Activated T-helper 1 cell treated with Interleukin-2 at 50 U/mL for 16 hours (primary cell): ENCODE data around the gene ERC1.
"Not testable (repeated sequence)": the region's sequence is repeated elsewhere in the genome, so short reads cannot be mapped to it uniquely, and the experiment has no call there.

ENCODE experiments used
- DNase-seq: peaks from one replicate; pipeline ENCODE4 v3.0.0-alpha.2; 2020; ENCODE audit warnings: low read depth

ERC1 gene

GRCh38 chr12:1353451-1353850, 362.4 kb downstream of the ERC1 start:
- no peak for DNase-seq

DNA sequence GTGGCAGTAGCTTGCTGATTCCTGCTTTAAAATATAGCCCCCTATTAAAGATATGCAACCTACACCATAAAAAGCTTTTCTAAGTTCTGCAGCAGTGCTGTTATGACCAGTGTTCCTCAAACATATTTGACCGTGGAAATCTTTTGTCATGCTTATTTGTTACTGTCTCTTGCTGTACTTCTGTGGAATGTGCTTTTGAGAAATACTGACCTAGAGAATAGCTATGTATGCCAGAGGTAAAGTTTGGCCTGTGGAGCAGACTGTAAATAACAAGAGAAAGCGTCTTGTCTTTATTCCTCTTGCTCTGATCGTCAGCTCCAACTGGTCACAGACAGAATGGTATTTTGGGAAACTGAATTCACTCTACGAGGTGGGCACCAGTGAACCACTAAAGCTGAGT, 364.4 kb downstream of the ERC1 start:
- no peak for DNase-seq

GRCh38 chr12:1355871-1356270, 364.8 kb downstream of the ERC1 start:
- not testable (repeated sequence) for DNase-seq

GRCh38 chr12:1356285-1356684, 365.3 kb downstream of the ERC1 start:
- no peak for DNase-seq

DNA sequence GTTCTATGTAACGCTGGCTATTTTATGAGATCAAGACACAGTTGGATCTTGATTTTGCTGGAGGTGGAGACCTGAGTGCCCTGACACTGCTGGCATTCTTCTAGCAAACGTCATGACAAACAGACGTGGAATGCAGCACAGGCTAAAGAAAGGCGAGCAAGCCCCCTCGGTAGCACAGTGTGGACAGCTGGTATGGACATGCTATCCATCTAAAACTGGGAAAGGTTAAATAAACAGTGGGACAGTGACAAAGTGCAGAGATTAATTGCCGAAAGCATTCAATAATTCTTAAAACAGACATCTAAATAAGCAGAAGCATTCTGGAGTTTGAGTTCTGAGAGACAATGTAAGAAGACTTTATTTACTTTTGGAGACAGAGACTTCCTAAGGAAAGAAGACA, 366.1 kb downstream of the ERC1 start:
- DNase-seq, result no peak

DNA sequence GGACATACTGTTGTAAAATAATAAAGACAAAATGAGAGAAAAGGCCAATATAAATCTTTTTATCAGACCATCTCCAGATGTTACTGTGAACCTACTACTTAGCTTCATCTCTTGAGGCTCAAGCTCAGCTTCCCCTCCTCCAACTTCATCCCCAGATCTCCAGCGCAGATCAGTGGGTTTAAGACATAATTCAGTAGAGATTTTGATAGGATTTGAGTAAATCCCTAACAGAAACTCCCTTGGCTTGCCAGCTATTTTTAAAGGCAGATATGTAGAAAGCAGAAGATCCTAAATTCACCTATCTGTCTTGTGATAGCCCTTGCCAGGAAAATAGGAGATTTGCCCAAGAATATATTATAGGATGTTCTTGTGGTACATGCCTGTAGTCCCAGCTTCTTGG, 366.7 kb downstream of the ERC1 start:
- no peak for DNase-seq

GRCh38 chr12:1360441-1361210, 369.6 kb downstream of the ERC1 start:
- no peak for DNase-seq

DNA sequence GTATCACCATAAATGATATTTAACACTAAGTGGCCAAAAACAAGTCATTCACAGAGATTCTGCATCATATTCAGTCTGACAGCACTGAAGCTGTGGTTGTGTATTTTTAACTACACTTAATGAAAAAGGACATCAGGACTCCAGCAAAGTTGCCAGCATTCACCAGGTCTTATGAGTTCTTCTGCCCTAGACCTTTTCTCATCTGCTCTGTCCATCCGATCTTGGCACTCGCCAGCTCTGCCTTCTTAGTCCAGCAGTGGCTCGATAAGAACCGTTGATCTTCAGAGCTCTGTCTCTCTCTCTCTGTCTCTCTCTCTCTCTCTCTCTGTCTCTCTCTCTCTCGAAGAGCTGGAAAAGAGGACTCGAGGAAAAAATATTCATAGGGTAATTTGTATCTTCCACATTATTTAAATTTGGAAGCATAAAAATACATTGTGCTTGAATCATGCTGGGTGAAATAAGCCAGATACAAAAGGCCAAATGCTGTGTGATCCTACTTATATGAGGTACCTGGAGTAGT, 371.2 kb downstream of the ERC1 start:
- no peak for DNase-seq

DNA sequence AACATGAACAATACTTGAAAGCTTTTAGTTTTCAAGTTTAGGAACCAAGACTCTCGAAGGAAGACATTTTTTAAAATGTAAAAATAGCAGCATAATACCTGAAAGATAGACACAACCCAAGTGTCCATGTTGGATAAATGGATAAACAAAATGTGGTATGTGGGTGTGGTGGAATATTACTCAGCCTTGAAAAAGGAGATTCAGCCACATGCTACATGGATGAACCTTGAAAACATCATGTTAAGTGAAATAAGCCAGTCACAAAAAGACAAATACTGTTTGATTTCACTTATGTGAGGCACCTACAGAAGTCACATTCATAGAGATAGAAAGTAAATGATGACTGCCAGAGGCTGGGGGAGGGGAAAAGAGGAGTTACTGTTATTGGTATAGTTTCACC, 374.7 kb downstream of the ERC1 start:
- no peak for DNase-seq

DNA sequence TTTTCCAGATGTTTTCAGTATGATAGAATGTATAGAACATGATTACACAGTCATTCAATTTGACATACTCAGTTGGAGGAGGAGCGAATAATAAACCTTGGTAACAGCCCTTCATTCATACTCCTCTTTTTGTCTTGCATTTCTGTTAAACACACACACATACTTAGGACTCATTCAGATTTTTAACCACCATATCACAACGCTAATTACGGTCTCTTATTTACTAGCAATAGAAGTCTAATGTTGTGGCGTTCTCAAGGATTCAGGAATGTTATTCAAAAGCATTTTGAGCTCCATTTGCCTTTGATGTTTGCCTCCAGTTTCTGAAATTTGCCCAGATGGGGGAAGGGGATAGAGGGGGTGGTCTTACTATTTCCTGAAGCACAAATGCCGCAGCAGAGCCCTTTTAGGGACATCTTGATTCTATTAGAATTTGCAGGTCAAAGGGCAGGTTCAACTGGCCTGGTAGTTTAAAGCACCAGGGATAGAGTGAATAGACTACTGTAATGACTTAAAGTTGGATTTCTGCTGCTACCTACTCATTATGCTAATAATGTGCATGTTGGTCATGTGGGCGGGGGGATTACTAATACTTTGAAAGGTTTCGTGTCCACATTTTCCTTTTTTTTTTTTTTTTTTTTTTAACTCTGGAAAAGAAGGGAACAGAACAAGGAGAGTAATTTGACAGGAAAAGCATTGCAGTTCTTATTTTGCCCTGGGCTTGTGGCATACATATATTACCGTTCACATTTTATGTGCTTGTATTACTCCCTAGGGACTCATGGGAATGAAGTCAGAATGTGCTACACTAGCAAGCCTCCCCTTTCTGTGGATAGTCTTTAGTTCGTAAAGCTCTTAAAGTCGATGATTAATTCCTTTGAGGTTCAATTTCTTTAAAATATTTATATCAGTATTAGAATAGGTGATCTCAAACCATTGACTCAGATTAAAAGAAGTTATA, 376.6 kb downstream of the ERC1 start:
- DNase-seq, result no peak

GRCh38 chr12:1369460-1369859, 378.4 kb downstream of the ERC1 start:
- no peak for DNase-seq

DNA sequence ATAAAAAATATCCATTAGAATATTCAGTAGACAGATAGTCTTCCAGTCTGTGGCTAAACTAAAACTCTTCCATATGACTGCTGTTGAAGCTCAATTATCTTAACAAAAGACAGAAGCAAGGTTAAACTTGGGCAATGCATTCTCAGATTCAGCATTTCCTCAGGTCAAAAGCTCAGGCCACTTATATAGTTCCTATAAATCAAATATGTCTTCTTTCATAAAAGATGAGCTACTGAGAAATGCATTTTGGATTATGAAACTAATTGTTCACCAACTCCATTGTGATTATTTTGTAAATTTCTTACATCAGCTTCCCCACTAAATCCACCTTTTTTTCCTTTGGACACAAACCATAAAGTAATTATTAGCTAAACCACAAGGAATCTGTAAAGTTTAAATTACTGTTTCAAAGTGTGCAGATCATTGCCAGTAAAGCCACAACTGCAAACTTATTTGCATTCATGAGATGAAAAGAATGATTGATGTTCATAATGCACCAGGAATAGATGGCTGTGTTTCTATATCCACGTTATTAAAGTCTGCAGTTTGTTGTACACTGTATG, 379.0 kb downstream of the ERC1 start:
- no peak for DNase-seq

DNA sequence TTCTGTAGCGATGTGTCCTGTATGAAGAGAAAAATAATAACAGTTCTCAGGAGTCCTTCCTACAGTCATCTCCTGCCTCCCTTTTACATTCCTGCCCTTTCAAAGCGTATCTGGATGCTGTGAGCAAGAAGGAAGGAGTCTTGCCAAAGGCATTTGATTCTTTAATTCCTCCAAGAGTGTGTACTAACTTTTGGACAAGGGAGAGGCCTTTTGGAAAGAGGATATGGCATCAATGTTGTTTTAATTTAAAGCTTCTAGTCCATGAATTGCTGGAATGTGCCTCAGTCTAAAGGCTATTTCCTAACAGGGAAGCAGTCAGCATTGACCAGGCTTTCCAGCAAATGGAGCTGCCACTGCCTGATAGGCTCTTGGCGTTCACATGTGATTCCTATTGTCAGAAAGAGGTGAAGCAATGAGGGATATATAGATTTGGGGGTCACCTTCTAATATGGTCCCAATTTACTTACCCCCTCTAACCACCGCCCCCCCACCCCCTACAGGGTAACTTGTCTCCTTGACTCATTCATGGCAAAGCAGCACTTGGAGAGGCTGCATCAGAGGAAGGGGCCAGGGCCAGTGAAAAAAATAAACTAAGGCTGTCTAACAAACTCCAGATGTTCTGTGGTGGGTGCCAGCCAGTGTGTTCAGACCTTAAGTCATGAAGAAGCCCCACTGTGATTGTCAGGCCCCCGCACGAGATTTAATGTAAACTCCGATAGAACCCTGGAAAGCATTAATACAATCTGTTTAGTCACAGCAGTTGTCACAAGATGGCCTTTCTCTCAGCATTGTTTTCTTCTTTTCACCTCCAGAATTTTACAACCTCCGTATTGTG, 383.1 kb downstream of the ERC1 start:
- no peak for DNase-seq

DNA sequence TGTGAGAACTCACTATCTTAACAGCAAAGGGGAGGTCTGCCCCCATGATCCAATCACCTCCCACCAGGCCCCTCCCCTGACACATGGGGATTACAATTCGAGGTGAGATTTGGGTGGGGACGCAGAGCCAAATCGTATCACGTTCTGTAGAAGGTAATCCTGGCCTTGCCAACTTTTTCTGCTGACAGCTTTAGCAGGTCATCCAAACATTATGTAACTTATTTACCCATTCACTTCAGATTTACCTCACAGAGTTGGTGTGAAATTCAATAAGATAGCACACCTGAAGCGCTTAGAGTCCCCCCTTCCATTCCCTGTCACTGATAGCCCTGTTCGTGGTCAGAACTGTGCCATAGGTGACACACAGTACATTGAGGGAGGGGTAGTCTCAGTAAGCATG, 384.3 kb downstream of the ERC1 start:
- DNase-seq, result no peak

DNA sequence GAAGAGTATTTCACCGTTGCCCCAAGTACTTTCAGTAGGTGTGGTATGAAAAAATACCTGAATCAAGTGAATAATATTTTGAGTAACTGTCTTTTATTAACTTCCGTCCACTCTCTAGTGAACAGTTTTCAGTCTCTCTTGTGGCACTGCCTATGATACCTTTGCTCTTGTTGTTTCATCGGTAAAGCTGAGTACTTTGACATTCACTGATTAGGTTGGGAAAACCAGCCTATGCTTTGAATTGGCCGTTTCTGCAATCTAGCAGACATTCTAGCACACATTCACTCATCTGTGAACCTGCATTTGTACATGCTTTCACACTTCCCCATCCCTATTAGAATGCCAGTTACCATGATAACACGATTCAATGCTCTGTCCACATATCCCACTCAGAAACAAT, 386.1 kb downstream of the ERC1 start:
- DNase-seq, result no peak

DNA sequence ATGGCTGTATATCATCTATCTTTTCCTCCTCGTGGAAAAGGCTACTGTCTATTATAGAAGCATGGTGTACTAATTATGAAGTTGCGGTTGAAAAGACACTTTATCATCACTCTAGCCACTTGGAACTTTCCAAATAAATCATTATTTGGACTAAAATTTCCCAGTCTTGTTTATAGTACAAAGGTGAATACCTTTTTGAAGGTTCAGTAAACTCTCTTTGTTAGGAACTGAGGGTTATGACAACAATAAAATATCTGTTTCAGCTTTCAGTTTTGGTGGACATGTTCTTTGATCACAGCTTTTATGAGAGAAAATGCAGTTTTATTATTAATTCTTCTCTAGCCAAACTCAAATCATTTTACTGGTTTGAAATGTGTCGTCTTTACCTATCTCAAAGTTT, 386.7 kb downstream of the ERC1 start:
- no peak for DNase-seq

DNA sequence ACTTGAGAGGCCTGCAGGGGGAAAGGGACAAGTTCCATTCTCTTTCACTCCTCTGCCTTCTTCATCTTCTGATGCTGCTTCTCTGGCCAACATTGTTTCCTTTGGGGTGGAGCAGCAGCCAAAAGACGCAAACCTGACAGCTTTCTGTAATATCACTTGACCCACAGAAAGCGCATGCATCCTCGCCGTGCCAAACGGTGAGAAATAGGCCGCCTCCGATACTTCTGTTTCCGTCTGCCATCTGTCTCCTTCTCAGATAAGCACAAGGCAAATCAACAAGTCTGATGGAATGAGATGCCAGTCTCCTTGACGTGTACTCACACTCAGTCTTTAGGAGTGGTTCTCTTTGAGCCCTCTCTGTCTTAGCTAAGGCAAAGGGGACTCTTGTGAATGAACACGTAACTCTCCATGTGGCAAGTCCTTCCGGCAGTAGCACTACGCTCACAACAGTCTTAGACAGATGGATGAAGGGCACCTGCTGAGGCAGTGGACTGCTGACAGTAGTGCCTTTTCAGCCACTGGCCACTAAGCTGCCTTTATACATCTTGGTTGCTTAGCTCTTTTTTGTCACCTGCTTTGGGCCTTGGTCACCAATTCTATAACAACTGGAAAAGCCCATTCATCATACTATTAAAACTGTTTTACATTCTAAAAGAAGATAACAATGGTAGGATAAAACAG, 389.3 kb downstream of the ERC1 start:
- DNase-seq, result no peak

- no peak for DNase-seq
Measured at GRCh38 chr12:1382151-1382550, 391.1 kb downstream of the ERC1 start.

DNA sequence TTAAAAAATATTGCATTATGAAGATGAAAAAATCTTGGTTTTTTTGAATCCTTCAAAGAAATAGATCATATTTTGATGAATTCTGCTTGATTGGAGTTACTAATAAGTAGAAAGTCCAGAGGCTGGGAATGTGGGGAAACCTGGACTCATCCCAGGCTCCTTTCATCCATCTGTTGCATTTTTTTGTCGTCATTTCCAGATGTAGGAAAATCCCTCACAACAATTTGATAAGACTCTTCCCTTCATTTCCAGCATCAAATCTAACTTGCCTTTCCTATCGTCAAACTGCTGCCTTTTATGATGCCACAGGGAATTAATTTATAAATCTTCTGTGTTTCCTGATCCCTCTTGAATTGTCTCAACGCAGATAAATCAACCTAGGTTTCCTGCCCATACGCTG, 391.8 kb downstream of the ERC1 start:
- no peak for DNase-seq

GRCh38 chr12:1383758-1384157, 392.7 kb downstream of the ERC1 start:
- DNase-seq, result no peak

- no peak for DNase-seq
Measured at GRCh38 chr12:1384910-1385309, 393.9 kb downstream of the ERC1 start.
